ENCODE results near the gene AOAH.

Gene AOAH

GRCh38 chr7:36626111-36626510 is 98.2 kb downstream of the AOAH start:
- DNase-seq = no peak

- DNase-seq = no peak
Measured at GRCh38 chr7:36625247-36625646, 99.0 kb downstream of the AOAH start.

- DNase-seq = no peak
Measured at GRCh38 chr7:36623247-36623646, 101.0 kb downstream of the AOAH start.

- no peak for DNase-seq
Measured at GRCh38 chr7:36621396-36621795, 102.9 kb downstream of the AOAH start.

- DNase-seq = no peak
Measured at GRCh38 chr7:36620166-36620708, 104.1 kb downstream of the AOAH start.

GRCh38 chr7:36617408-36617807 is 106.9 kb downstream of the AOAH start:
- DNase-seq = no peak

- no peak for DNase-seq
Measured at GRCh38 chr7:36615852-36616540, 108.3 kb downstream of the AOAH start.

- DNase-seq = no peak
Measured at GRCh38 chr7:36614959-36615358, 109.3 kb downstream of the AOAH start.

GRCh38 chr7:36613031-36613614 is 111.2 kb downstream of the AOAH start:
- DNase-seq = no peak

GRCh38 chr7:36611703-36612102 is 112.6 kb downstream of the AOAH start:
- DNase-seq = no peak

GRCh38 chr7:36607721-36608095 is 116.6 kb downstream of the AOAH start:
- DNase-seq = no peak

- DNase-seq = no peak
Measured at GRCh38 chr7:36606976-36607720, 117.1 kb downstream of the AOAH start.

GRCh38 chr7:36606153-36606975 is 117.9 kb downstream of the AOAH start:
- no peak for DNase-seq

- no peak for DNase-seq
Measured at GRCh38 chr7:36605261-36606051, 118.8 kb downstream of the AOAH start.

- no peak for DNase-seq
Measured at GRCh38 chr7:36604806-36605205, 119.5 kb downstream of the AOAH start.

GRCh38 chr7:36602934-36603887 is 121.1 kb downstream of the AOAH start:
- no peak for DNase-seq

GRCh38 chr7:36602511-36602910 is 121.8 kb downstream of the AOAH start:
- no peak for DNase-seq

- no peak for DNase-seq
Measured at GRCh38 chr7:36601601-36602000, 122.7 kb downstream of the AOAH start.

GRCh38 chr7:36600869-36601530 is 123.3 kb downstream of the AOAH start:
- no peak for DNase-seq

- no peak for DNase-seq
Measured at GRCh38 chr7:36600314-36600682, 124.0 kb downstream of the AOAH start.
